Progenitor cell of endocrine pancreas (in vitro differentiated cells): ENCODE measurements around the gene MAML3. TPM values are rescaled to one million over a fixed set of nuclear protein-coding genes. Genes with fewer than 3 reads are reported as not detected.

Source experiments
- DNase-seq: peaks from one replicate; pipeline ENCODE4 v3.0.0; 2021; ENCODE audit warnings: low spot score; ENCODE audit not compliant: unreplicated experiment
- H3K27ac Mint-ChIP-seq: 2 replicates; pipeline ENCODE4 v1.8.0; 2021; ENCODE audit warnings: mild to moderate bottlenecking, moderate library complexity, mixed read lengths
- H3K27me3 Mint-ChIP-seq: 2 replicates; pipeline ENCODE4 v1.8.0; 2021; ENCODE audit warnings: mixed read lengths
- H3K36me3 Mint-ChIP-seq: 2 replicates; pipeline ENCODE4 v1.8.0; 2022; ENCODE audit warnings: mixed read lengths; ENCODE audit not compliant: insufficient read depth
- H3K4me1 Mint-ChIP-seq: 2 replicates; pipeline ENCODE4 v1.8.0; 2021; ENCODE audit warnings: low read depth, mixed read lengths
- H3K4me3 Mint-ChIP-seq: 2 replicates; pipeline ENCODE4 v1.8.0; 2021; ENCODE audit warnings: low read depth, mild to moderate bottlenecking, moderate library complexity, mixed read lengths
- H3K9me3 Mint-ChIP-seq: 2 replicates; pipeline ENCODE4 v1.8.0; 2021; ENCODE audit warnings: low read depth, mixed read lengths
- total RNA-seq: library from RNA; stranded (reverse); gene quantifications from 2 replicates; pipeline ENCODE4 v1.2.1, GENCODE V29; 2021
- TF ChIP-seq, protein P1 (sequence below): fragments of 200-600 bp; sonication (generic); IDR thresholded peaks from one replicate; pipeline ENCODE4 v1.5.0; 2021; ENCODE audit warnings: antibody characterized with exemption, mild to moderate bottlenecking; ENCODE audit not compliant: unreplicated experiment

The MAML3 gene
- total RNA-seq, 1 donor from 2014 or later: 48.5 TPM

DNA sequence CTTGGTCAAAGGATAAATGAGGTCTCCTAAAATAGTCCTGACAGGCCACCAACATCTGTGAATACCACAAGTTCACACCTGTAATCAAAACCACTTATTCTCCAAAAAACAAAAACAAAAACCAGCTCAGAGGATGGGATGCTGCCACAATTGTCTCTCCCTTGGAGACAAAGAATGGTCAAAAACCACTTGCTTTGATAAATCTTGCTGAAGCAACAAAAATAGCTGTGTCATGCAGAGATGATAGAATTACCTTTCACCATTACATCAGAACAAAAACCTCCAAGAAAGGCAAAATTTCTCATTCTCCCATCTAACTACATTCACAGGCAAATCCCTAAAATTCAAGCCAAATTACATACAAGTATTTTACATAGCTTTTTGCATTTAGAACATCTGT is 180.4 kb downstream of the MAML3 start:
- Mint-ChIP-seq H3K27ac (no peak overlapping the region), H3K4me3 (no peak overlapping the region), H3K36me3 (no peaks in the 10 kb centered on the region), H3K27me3 (no peaks in the 10 kb centered on the region), H3K9me3 (no peaks in the 10 kb centered on the region), H3K4me1 (peaks cover 15% of the 10 kb centered on the region)
- no peak for DNase-seq
- TF ChIP-seq, protein P1, sequence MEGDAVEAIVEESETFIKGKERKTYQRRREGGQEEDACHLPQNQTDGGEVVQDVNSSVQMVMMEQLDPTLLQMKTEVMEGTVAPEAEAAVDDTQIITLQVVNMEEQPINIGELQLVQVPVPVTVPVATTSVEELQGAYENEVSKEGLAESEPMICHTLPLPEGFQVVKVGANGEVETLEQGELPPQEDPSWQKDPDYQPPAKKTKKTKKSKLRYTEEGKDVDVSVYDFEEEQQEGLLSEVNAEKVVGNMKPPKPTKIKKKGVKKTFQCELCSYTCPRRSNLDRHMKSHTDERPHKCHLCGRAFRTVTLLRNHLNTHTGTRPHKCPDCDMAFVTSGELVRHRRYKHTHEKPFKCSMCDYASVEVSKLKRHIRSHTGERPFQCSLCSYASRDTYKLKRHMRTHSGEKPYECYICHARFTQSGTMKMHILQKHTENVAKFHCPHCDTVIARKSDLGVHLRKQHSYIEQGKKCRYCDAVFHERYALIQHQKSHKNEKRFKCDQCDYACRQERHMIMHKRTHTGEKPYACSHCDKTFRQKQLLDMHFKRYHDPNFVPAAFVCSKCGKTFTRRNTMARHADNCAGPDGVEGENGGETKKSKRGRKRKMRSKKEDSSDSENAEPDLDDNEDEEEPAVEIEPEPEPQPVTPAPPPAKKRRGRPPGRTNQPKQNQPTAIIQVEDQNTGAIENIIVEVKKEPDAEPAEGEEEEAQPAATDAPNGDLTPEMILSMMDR: no peak

DNA sequence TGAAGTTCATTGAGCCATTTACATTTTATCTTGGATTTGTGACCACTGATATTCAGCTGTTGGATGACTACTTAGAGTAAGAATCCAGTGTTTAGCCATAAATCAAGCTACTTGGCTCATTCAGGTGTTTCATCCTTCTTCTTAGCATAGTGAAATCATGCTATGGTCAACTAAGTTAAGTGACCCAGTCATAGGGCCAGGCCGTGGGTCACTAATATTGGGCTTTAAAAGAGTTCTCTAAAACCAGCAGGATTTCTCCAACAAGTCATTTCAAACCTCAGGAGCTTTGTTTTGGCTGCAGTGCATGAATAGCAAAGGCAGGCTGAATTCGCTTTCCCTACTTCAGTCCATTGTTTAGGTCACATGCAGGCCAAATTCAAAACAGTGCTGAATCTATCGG is 181.0 kb downstream of the MAML3 start:
- H3K4me3 Mint-ChIP-seq: no peak overlapping the region
- no peaks in the 10 kb centered on the region for H3K9me3 Mint-ChIP-seq
- TF ChIP-seq, protein P1: no peak
- H3K36me3 Mint-ChIP-seq: no peaks in the 10 kb centered on the region
- peaks cover 15% of the 10 kb centered on the region for H3K4me1 Mint-ChIP-seq
- no peak overlapping the region for H3K27ac Mint-ChIP-seq
- DNase-seq: no peak
- no peaks in the 10 kb centered on the region for H3K27me3 Mint-ChIP-seq

DNA sequence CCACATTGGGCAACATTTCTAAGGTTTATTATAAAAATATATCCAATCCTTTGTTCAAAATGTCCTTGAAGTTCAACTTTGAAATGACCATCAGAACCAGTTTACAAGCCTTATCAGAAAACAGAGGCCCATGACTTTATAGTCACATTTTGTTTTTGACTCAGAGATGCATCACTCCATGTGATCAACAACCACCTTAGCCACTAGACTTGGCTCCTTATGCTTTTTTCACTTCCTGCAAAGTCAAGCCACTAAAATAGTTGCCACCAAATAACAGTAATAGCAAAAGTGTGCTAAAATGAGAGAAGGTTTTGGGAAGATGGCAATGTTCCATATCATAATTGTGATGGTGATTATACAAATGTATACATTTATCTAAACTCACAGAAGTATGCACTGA is 181.7 kb downstream of the MAML3 start:
- Mint-ChIP-seq H3K27me3 (no peaks in the 10 kb centered on the region), H3K27ac (no peak overlapping the region), H3K36me3 (no peaks in the 10 kb centered on the region), H3K4me1 (peaks cover 15% of the 10 kb centered on the region), H3K9me3 (no peaks in the 10 kb centered on the region), H3K4me3 (no peak overlapping the region)
- no peak for DNase-seq
- TF ChIP-seq, protein P1: no peak

DNA sequence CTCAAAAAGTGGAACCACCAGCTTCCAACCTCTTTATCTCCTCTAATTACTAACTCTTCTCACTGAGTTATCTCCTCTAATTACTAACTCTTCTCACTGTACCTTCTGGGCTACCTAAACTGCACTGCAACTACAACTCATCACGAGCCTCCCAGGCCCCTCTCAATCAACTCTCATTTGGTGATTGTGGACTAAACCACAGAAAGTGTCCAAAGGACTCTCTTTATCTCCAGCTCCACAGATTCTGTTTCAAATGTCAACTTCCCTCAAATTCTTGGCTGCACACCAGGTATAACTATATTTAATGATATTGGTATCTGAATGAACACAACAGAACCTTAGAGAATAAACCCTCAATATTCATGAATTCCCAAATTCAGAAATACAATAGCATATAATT is 182.9 kb downstream of the MAML3 start:
- no peaks in the 10 kb centered on the region for H3K9me3 Mint-ChIP-seq
- TF ChIP-seq, protein P1: no peak
- H3K4me3 Mint-ChIP-seq: no peak overlapping the region
- no peak overlapping the region for H3K27ac Mint-ChIP-seq
- H3K4me1 Mint-ChIP-seq: peaks cover 14% of the 10 kb centered on the region
- no peaks in the 10 kb centered on the region for H3K27me3 Mint-ChIP-seq
- H3K36me3 Mint-ChIP-seq: no peaks in the 10 kb centered on the region
- no peak for DNase-seq

DNA sequence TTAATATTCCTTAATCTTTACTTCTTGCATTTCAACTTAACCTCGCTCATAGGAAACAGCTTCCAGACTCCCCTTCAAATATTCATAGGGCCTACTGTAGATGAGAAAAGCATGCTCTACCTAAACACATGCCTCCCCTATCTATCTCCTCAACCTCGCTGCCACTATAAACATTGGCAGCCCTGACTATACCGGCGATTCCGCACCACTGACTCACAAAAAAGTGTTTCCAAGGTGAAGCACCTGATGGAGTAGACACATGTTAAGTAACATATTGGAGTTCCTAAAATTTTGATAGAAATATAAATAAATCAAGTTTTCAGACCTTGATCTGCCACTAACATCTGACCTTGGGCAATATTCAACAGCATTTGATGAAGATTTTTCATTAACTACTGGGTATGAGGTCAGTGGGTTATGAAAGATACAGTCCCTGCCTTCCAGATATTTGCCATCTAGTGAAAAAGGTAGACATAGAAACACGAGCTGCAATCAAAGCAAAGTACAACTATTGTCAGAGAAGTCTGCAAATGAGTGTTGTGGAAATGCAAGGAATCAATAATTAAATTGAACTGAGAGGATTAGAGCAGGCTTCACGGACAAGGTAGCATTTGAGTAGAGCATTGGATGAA is 184.2 kb downstream of the MAML3 start:
- TF ChIP-seq, protein P1: no peak
- Mint-ChIP-seq H3K4me3 (no peak overlapping the region), H3K27me3 (no peaks in the 10 kb centered on the region), H3K27ac (no peak overlapping the region), H3K36me3 (no peaks in the 10 kb centered on the region), H3K4me1 (peaks cover 4% of the 10 kb centered on the region), H3K9me3 (no peaks in the 10 kb centered on the region)
- no peak for DNase-seq
